ENCODE data around the gene PTPRR. TPM values are rescaled to one million over a fixed set of nuclear protein-coding genes. Genes with fewer than 3 reads are reported as not detected.
"Not testable (repeated sequence)": the region's sequence is repeated elsewhere in the genome, so short reads cannot be mapped to it uniquely, and the experiment has no call there.

PTPRR gene
- total and polyA plus RNA-seq, 10 donors, result 0.41 to 2.7 (median 1.5) TPM

DNA sequence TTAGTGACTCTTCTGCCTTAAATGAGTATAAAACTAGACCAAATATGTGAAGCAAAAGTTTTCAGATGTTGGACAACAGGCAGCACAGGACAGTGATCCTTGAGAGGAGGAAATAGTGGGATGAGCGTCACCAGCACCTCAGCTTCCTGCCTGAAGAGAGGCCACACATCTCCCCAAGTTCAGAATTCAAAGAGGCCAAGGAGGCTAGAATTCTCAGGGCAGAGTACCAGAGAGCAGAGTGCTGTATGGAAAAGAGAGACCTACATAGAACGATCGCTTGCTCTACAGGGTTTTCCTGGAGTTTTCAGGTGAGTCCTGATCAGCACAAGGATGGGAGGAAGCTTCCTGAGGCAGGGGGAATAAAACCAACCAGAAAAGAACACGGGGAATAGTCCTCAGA is 107.0 kb downstream of the PTPRR start:
- Histone ChIP-seq H3K27ac (no peak overlapping the region), H3K4me1 (no peaks in the 10 kb centered on the region), H3K9me3 (peaks cover 0 to 5% (median 0%) of the 10 kb centered on the region in 8 donors), H3K27me3 (replicated peaks in 1 of 7) (no peaks in the 10 kb centered on the region), H3K4me3 (no peak overlapping the region), H3K36me3 (no peaks in the 10 kb centered on the region)
- 66 to 77% (median 72%) methylated on average over 4 of the region's 4 CpGs for WGBS, 5 donors
- DNase-seq, result no peak
- no peak for TF ChIP-seq POLR2A (IDR thresholded peaks at IDR 0.05)
- TF ChIP-seq, protein P1, sequence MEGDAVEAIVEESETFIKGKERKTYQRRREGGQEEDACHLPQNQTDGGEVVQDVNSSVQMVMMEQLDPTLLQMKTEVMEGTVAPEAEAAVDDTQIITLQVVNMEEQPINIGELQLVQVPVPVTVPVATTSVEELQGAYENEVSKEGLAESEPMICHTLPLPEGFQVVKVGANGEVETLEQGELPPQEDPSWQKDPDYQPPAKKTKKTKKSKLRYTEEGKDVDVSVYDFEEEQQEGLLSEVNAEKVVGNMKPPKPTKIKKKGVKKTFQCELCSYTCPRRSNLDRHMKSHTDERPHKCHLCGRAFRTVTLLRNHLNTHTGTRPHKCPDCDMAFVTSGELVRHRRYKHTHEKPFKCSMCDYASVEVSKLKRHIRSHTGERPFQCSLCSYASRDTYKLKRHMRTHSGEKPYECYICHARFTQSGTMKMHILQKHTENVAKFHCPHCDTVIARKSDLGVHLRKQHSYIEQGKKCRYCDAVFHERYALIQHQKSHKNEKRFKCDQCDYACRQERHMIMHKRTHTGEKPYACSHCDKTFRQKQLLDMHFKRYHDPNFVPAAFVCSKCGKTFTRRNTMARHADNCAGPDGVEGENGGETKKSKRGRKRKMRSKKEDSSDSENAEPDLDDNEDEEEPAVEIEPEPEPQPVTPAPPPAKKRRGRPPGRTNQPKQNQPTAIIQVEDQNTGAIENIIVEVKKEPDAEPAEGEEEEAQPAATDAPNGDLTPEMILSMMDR (IDR thresholded peaks at IDR 0.05 in 8 of 11, conservative IDR thresholded peaks at IDR 0.05 in 3 of 11), result no peak
- TF ChIP-seq POLR2AphosphoS5 (IDR thresholded peaks at IDR 0.05), result no peak
- intact Hi-C loops (cut with DNase I; ENCODE audit: low total_unique reads), result no loop called here

DNA sequence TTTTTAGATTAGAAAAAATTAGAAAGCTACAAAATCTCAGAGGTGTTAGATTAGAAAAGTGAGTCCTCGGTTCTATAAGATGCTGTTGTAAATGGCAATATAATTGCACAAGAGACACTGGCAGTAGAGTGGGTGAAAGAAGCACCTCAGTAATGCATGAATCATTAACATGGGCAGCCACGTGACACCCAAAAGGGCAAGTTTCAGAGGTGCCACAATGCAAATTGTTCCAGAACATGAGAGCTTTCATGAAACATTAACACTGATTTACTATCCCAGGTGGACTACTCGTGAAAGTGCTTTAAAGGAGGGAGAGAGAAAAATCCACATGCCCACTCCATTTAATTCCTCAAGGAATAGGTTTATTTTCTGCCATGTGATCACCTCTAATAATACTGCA is 108.4 kb downstream of the PTPRR start:
- Histone ChIP-seq H3K9me3 (peaks cover 0 to 12% (median 7%) of the 10 kb centered on the region in 8 donors), H3K4me1 (no peaks in the 10 kb centered on the region), H3K27me3 (replicated peaks in 1 of 7) (no peaks in the 10 kb centered on the region), H3K27ac (no peak overlapping the region), H3K36me3 (no peaks in the 10 kb centered on the region), H3K4me3 (no peak overlapping the region)
- TF ChIP-seq POLR2A (IDR thresholded peaks at IDR 0.05) (no peak), POLR2AphosphoS5 (IDR thresholded peaks at IDR 0.05) (no peak)
- TF ChIP-seq, protein P1 (IDR thresholded peaks at IDR 0.05 in 8 of 11, conservative IDR thresholded peaks at IDR 0.05 in 3 of 11), result no peak
- intact Hi-C loops (cut with DNase I; ENCODE audit: low total_unique reads), result no loop called here
- WGBS, 5 donors, result 58 to 82% (median 69%) methylated on average over 3 of the region's 3 CpGs
- no peak for DNase-seq

DNA sequence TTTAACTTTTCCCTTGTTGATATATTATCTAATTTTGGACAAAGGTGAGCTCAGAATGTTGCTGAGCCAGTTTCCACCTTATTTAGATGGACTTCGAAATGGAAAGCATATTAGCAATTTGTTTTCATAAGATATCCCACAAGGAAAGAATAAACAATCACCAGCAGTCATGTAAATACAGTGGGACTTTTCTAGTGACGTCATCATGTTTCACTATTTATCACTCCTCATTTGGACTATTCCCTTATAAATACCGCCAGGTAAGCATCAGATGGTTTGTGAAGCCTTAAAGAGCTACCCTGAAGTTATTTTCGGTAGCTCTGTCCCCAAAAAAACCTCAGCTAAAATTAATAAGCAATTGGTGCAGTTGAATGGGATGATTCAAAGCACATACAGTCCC is 110.7 kb downstream of the PTPRR start:
- TF ChIP-seq POLR2AphosphoS5 (IDR thresholded peaks at IDR 0.05), result no peak
- no peak for TF ChIP-seq POLR2A (IDR thresholded peaks at IDR 0.05)
- TF ChIP-seq, protein P1 (IDR thresholded peaks at IDR 0.05 in 8 of 11, conservative IDR thresholded peaks at IDR 0.05 in 3 of 11), result no peak
- Histone ChIP-seq H3K36me3 (no peaks in the 10 kb centered on the region), H3K27ac (no peak overlapping the region), H3K9me3 (peaks cover 0 to 12% (median 7%) of the 10 kb centered on the region in 8 donors), H3K27me3 (replicated peaks in 1 of 7) (no peaks in the 10 kb centered on the region), H3K4me3 (no peak overlapping the region), H3K4me1 (no peaks in the 10 kb centered on the region)
- 71 to 87% (median 74%) methylated on average over 4 of the region's 4 CpGs for WGBS, 5 donors
- intact Hi-C loops (cut with DNase I; ENCODE audit: low total_unique reads), result no loop called here
- DNase-seq, result no peak

DNA sequence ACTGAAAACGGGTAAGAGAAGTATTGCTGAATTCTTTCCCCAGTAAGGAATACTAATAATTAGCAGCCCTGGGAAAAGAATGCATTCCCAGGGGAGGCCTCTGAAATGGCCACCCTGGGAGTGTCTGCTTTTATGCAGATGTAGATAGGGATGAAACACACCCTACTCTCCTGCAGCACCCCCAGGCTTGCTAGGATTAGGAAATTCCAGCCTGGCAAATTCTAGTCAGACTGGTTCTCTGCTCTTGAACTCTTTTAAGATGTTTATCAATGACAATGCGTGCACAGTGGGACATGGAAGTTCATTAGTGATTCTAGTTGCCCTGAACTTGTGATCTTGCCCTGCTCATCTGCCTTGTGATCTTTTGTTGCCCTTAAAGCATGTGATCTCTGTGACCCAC is 112.5 kb downstream of the PTPRR start:
- H3K9me3 ChIP-seq; H3K4me3 ChIP-seq; H3K27me3 ChIP-seq (replicated peaks in 1 of 7); DNase-seq; intact Hi-C loops (cut with DNase I; ENCODE audit: low total_unique reads); H3K4me1 ChIP-seq; H3K27ac ChIP-seq; H3K36me3 ChIP-seq: not testable (repeated sequence)
- 71 to 86% (median 78%) methylated on average over 2 of the region's 2 CpGs for WGBS, 5 donors

DNA sequence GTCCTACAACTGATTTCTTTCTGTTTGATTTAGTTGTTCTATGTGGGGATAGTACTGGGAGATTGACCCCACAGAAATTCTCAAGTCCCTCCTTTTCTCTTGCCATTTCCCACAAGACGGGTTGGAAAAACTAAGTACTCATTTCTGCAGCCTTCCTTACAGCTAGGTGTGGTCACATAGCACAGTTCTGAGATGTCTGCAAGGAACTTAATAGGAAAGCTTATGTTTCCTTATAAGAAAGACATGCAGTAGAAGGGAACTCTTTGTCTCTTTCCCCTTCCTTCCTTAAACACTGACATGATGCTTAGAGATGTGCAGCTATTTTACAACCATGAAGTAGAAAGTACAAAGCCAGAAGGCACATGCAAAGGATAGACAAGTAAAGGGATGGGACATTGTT is 113.7 kb downstream of the PTPRR start:
- Histone ChIP-seq H3K4me3 (no peak overlapping the region), H3K27me3 (replicated peaks in 1 of 7) (no peaks in the 10 kb centered on the region), H3K27ac (no peak overlapping the region), H3K36me3 (no peaks in the 10 kb centered on the region), H3K4me1 (no peaks in the 10 kb centered on the region), H3K9me3 (peaks cover 0 to 8% (median 6%) of the 10 kb centered on the region in 8 donors)
- intact Hi-C loops (cut with DNase I; ENCODE audit: low total_unique reads), result no loop called here
- DNase-seq, result no peak
- TF ChIP-seq, protein P1 (IDR thresholded peaks at IDR 0.05 in 8 of 11, conservative IDR thresholded peaks at IDR 0.05 in 3 of 11), result no peak
- TF ChIP-seq POLR2A (IDR thresholded peaks at IDR 0.05) (no peak), POLR2AphosphoS5 (IDR thresholded peaks at IDR 0.05) (no peak)
- WGBS, 5 donors, result 74 to 100% (median 91%) methylated on average over 1 of the region's 1 CpG
